Activated CD8-positive, alpha-beta memory T cell treated with anti-CD3 and anti-CD28 coated beads, Interleukin-2, amount 10 ng/mL, durations not matched to agents 7 days and 5 days (primary cell): ENCODE results near the gene TMEM258. TPM values are rescaled to one million over a fixed set of nuclear protein-coding genes. Genes with fewer than 3 reads are reported as not detected.

Source experiments
- ATAC-seq: fragments of 150-1000 bp; cut with Tn5 transposase; one replicate; pipeline ENCODE4 v1.10.0; 2021; ENCODE audit warnings: moderate library complexity
- CTCF ChIA-PET: fragments of 350-600 bp; sonication (Branson Sonifier 250); formaldehyde crosslinking; loops from one replicate; lab custom pipeline; 2021; ENCODE audit warnings: antibody characterized with exemption; lab: Charles Lee
- DNase-seq: peaks from one replicate; pipeline ENCODE4 v3.0.0-alpha.2; 2020
- H3K27ac Mint-ChIP-seq: one replicate; pipeline ENCODE4 v1.8.0; 2021; ENCODE audit warnings: mild to moderate bottlenecking, mixed read lengths
- H3K27me3 Mint-ChIP-seq: one replicate; pipeline ENCODE4 v1.8.0; 2021; ENCODE audit warnings: mixed read lengths
- H3K36me3 Mint-ChIP-seq: one replicate; pipeline ENCODE4 v1.8.0; 2021; ENCODE audit warnings: mild to moderate bottlenecking, mixed read lengths
- H3K4me1 Mint-ChIP-seq: one replicate; pipeline ENCODE4 v1.8.0; 2021; ENCODE audit warnings: mixed read lengths
- H3K4me3 Mint-ChIP-seq: one replicate; pipeline ENCODE4 v1.8.0; 2021; ENCODE audit warnings: mild to moderate bottlenecking, moderate library complexity, mixed read lengths
- H3K9me3 Mint-ChIP-seq: one replicate; pipeline ENCODE4 v1.8.0; 2022; ENCODE audit warnings: low read depth, mixed read lengths
- total RNA-seq, 2 experiments: library from RNA; stranded (reverse); gene quantifications; one replicate each; pipeline ENCODE4 v1.2.3, GENCODE V29; 2021

TMEM258 gene
- total RNA-seq, 2 experiments from 2014 or later, result 138 to 157 TPM

DNA sequence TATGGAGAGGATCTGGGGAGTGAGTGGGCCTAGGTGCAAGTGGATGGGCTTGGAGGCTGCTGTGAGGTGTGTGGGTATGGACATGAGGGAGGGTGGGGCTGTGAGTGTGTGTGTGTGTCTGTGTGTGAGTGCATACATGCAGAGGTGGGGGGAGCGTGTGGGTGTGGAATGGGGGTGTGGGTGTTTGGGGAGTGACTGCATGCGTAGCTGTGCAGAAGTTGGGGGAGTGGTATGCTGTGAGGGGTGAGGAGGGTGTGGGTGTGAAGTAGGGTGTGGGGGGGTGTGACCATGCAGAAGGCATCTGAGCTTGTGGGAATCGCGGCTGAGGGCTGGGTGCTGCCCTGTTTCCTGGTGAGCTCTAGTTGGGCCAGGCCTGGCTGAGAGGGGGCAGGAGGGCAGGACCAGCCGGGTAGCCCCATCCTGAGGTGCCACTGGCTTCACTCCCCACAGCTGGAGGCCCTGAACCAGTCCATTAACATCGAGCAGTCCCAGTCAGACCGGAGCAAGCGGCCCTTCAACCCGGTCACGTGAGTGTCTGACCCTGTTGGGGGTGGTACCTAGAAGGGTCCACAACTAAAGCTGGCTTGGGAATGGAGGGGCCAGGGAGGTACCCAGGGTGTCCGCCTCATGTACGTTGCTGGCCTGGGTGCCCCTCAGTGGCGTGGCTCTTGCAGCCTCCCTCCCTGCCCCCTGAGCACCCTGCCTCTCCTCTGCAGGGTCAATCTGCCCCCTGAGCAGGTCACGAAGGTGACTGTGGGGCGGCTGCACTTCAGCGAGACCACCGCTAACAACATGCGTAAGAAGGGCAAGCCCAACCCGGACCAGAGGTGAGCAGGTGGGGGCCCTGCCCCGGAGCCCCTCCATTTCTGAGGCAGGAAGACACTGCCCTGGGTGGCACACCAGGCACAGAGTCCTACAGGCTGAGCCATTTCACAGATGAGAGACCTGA is 16.5 kb downstream of the TMEM258 start:
- H3K4me1 Mint-ChIP-seq, result peaks cover 20% of the 10 kb centered on the region
- H3K36me3 Mint-ChIP-seq, result no peaks in the 10 kb centered on the region
- no peak for ATAC-seq
- H3K9me3 Mint-ChIP-seq, result no peaks in the 10 kb centered on the region
- no peak overlapping the region for H3K27ac Mint-ChIP-seq
- no peak overlapping the region for H3K4me3 Mint-ChIP-seq
- H3K27me3 Mint-ChIP-seq, result peaks cover 8% of the 10 kb centered on the region
- DNase-seq, result no peak
- CTCF ChIA-PET, result interaction anchor here (0.9 to 2.1 kb wide), 4 partner anchors 23 to 29 kb away, joined by 4 to 6 read pairs (median 5); no protein-coding TSS in a partner anchor

DNA sequence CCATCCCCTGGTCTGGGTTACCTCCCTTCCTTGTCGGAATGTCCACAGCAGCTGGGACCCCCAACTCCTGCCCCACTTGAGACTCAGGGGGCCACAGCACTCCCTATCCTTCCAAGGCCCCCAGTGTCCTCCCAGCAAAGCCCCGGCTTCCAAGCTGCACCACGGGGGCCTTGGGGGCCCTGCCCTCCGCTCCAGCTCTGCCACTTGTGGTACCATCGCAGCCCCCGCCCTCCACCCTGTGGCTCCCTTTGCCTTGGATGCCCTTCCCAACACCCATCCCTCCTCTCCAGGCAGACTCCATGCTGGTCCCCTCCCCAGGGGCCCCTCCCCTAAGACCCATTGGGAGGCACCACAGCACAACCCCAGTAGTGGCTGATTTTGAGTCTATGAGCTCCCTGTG is 17.3 kb downstream of the TMEM258 start:
- H3K27ac Mint-ChIP-seq, result no peak overlapping the region

DNA sequence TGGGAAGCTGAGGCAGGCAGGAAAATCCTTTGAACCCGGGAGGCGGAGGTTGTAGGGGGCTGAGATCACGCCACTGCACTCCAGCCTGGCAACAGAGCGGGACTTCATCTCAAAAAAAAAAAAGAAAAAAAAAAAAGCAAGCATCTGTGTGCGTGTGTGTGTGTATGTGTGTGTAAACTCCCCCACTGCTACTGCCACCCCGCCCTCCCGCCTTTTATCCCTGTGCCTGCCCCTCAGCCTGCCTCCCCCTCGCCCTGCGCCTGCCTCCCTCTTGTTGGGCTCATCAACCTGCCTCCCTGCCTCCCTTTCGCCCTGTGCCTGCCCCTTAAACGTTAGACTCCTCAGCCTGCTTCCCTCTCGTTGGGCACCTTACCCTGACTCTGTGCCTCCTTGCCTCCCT is 18.0 kb downstream of the TMEM258 start:
- Mint-ChIP-seq H3K9me3 (no peaks in the 10 kb centered on the region), H3K4me1 (peaks cover 20% of the 10 kb centered on the region), H3K27me3 (peaks cover 8% of the 10 kb centered on the region), H3K36me3 (no peaks in the 10 kb centered on the region), H3K4me3 (no peak overlapping the region), H3K27ac (no peak overlapping the region)
- CTCF ChIA-PET, result interaction anchor here (0.9 to 1.9 kb wide), 3 partner anchors 21 to 27 kb away, joined by 3 to 4 read pairs (median 4); no protein-coding TSS in a partner anchor
- DNase-seq (no peak), ATAC-seq (no peak)

More for the DNA sequence above, 17.3 kb downstream of the TMEM258 start:
- H3K4me1 Mint-ChIP-seq, result peaks cover 20% of the 10 kb centered on the region
- no peak for DNase-seq
- no peaks in the 10 kb centered on the region for H3K36me3 Mint-ChIP-seq
- no peak overlapping the region for H3K4me3 Mint-ChIP-seq
- H3K27me3 Mint-ChIP-seq, result peaks cover 8% of the 10 kb centered on the region
- no peak for ATAC-seq
- CTCF ChIA-PET, result interaction anchor here (0.9 to 2.1 kb wide), 5 partner anchors 22 to 28 kb away, joined by 4 to 6 read pairs (median 5); no protein-coding TSS in a partner anchor
- H3K9me3 Mint-ChIP-seq, result no peaks in the 10 kb centered on the region

DNA sequence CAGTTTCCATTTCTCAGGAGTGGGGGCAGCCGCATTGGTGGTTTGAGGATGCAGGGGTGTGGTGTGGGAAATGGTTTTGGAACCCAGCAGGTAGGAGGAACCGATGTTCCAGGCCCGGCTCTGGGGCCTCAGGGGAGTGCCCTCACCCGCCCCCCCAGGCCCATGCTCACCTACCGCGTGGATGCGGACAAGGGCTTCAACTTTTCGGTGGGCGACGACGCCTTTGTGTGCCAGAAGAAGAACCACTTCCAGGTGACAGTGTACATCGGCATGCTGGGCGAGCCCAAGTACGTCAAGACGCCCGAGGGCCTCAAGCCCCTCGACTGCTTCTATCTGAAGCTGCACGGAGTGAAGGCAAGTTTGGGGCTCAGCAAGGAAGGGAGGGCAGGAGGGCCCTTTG is 18.6 kb downstream of the TMEM258 start:
- Mint-ChIP-seq H3K9me3 (no peaks in the 10 kb centered on the region), H3K4me3 (no peak overlapping the region), H3K27ac (no peak overlapping the region), H3K36me3 (no peaks in the 10 kb centered on the region), H3K27me3 (peaks cover 8% of the 10 kb centered on the region), H3K4me1 (peaks cover 20% of the 10 kb centered on the region)
- no peak for ATAC-seq
- CTCF ChIA-PET, result interaction anchor here (1.3 to 1.9 kb wide), 2 partner anchors 23 to 26 kb away, joined by 3 to 4 read pairs; no protein-coding TSS in a partner anchor
- no peak for DNase-seq

DNA sequence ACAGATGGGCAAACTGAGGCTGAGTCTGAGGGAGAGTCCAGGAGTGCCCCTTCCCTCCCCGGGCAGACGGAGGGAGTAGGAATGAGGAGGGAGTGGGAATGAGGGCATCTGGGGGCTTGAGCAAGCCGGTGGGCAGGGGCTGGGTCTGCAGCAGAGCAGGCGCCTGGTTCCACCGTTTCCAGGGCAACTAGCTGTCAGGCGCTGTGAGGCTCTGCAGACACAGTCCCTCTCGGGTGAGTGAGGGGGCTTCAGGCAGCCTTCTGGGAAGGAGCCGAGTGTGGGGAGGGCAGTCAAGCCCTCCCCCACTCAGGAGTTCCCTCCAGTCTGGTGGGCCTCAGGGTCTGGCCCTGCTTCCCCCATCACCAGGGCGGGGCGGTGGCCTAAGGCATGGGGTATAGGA is 19.0 kb downstream of the TMEM258 start:
- ATAC-seq, result no peak
- CTCF ChIA-PET, result interaction anchor here (0.7 to 1.9 kb wide), 6 partner anchors 22 to 126 kb away, joined by 3 to 6 read pairs (median 3); no protein-coding TSS in a partner anchor
- Mint-ChIP-seq H3K27ac (peak overlapping the region; percentile 75), H3K9me3 (no peaks in the 10 kb centered on the region), H3K27me3 (peaks cover 8% of the 10 kb centered on the region), H3K36me3 (no peaks in the 10 kb centered on the region), H3K4me1 (peaks cover 20% of the 10 kb centered on the region), H3K4me3 (no peak overlapping the region)
- no peak for DNase-seq

DNA sequence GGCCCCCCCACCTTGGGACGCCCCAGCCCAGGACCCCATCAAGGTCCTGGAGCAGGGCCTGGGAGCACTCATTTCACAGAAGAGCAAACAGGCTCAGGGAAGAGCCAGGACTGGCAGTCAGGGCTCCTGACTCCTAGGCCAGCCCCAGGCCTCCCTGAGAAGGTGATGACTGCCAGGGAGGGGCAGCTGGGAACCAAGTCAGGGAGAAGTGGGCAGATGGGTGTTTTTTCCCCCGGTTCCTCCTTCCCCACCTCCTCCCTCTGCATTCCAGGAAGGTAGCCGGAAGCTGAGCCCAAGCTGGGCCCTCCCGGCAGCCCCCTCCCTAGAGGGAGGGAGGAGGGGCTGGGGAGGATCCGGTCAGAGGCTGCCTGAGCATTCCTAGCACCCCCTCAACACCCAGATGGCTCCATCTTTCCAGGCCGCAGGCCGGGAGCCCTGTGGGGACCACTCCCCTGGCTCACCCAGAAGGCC is 20.4 kb downstream of the TMEM258 start:
- no peak for DNase-seq
- no peak for ATAC-seq
- Mint-ChIP-seq H3K36me3 (no peaks in the 10 kb centered on the region), H3K4me3 (no peak overlapping the region), H3K27ac (no peak overlapping the region), H3K4me1 (peaks cover 15% of the 10 kb centered on the region), H3K27me3 (peaks cover 5% of the 10 kb centered on the region), H3K9me3 (no peaks in the 10 kb centered on the region)
- CTCF ChIA-PET, result interaction anchor here (0.6 to 1.9 kb wide), 6 partner anchors 19 to 599 kb away, joined by 3 to 12 read pairs (median 5); partner anchors contain the start of gene TMEM258

DNA sequence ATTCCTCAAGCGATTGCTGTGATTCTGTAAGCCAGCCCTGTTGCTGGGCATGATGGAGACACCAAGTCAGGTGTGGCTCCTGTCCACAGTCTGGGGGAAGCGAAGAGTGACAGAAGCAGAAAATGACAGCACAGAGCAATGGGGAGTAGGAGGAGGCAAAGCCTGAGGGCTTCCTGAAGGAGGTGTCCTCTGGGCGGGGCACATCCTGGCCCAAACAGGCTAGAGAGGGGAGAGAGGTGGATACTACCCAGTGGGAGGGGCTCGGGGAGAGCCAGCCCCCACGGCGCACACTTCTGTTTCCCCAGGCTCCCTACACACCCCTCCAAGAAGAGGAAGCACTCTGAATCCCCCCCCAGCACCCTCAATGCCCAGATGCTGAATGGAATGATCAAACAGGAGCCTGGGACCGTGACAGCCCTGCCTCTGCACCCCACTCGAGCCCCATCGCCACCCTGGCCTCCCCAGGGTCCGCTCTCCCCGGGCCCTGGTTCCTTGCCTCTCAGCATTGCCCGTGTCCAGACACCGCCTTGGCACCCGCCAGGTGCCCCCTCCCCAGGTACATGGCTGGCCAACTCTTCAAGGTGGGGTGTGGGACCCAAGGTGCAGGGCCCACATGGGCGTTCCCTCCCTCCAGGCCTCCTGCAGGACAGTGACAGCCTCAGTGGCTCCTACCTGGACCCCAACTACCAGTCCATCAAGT is 21.1 kb downstream of the TMEM258 start:
- Mint-ChIP-seq H3K27ac (peak overlapping the region; percentile 46), H3K4me3 (no peak overlapping the region), H3K27me3 (peaks cover under 1% of the 10 kb centered on the region), H3K9me3 (no peaks in the 10 kb centered on the region), H3K36me3 (no peaks in the 10 kb centered on the region), H3K4me1 (peaks cover 11% of the 10 kb centered on the region)
- CTCF ChIA-PET, result interaction anchor here (1.9 kb wide), 2 partner anchors 20 to 24 kb away, joined by 10 to 12 read pairs; partner anchors contain the start of gene TMEM258
- no peak for DNase-seq
- ATAC-seq, result no peak

DNA sequence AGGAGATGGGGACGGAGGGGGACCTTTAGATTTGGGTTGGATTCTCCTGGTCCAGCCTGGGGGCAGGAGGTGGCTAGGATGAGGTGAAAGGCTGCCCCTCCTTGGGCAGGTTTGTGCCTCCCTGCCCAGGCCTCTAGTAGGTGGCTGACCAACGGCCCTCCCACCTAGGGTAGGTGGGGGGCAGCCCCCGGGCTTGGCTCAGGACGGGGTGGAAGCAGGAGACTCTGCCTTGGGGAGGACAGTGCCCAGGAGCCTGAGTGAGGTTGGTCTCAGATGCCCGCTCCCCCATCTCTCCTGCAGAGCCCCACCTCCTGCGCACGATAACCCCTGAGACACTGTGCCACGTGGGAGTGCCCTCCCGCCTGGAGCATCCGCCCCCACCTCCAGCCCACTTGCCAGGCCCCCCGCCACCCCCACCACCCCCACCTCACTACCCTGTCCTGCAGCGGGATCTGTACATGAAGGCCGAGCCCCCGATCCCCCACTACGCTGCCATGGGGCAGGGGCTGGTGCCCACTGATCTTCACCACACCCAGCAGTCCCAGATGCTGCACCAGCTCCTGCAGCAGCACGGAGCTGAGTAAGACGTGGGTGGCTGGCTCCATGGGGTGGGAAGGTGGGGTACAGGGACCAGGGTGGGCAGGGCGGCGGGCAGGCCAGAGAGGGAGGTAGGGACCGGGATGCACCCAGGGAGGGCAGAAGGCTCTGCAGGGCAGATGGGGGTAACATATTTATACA is 22.3 kb downstream of the TMEM258 start:
- no peak overlapping the region for H3K4me3 Mint-ChIP-seq
- CTCF ChIA-PET, result interaction anchor here (0.5 kb wide), 1 partner anchor 17 kb away, joined by 3 read pairs; no protein-coding TSS in a partner anchor
- no peak for ATAC-seq

DNA sequence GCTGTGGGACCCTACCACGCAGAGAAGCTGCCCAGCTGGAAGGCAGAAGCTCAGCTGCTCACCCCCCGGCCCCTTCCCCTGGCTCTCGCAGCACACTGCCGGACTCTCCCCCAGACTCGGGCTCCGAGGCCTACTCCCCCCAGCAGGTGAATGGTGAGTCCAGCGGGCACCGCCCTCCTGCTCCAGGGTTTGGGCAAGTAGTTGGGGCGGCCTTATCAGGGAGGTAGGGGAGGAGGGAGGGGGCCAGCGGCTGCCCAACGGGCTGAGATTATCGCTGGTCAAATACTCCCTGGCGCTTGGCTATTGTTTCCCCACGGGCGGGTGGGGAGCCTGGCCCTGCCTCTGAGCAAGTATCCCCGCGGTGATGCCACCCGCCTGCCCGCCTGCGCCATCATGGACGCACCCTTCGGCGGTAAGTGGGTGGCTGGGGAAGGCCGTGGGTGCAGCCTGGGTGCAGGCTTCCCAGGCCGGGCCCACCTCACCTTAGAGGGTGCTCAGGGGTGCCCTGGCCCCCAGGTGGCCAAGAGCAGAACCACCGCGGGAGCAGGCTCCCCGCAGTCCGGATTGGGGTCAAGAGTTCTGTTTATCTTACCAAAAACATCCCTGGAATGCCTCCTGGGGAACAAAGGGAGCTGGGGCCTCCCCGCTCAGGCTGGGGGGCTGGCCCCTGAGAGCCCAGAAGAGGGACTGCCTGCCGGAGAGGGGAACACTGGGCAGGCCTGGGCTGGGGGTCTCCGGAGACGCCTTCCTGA is 23.1 kb downstream of the TMEM258 start:
- no peak overlapping the region for H3K4me3 Mint-ChIP-seq
- no peaks in the 10 kb centered on the region for H3K36me3 Mint-ChIP-seq
- DNase-seq (no peak), ATAC-seq (no peak)
- H3K27me3 Mint-ChIP-seq, result no peaks in the 10 kb centered on the region
- H3K9me3 Mint-ChIP-seq, result no peaks in the 10 kb centered on the region
- H3K27ac Mint-ChIP-seq, result no peak overlapping the region
- H3K4me1 Mint-ChIP-seq, result peaks cover 11% of the 10 kb centered on the region
- CTCF ChIA-PET, result no interaction called here

More for the DNA sequence above, 22.3 kb downstream of the TMEM258 start:
- peaks cover 11% of the 10 kb centered on the region for H3K4me1 Mint-ChIP-seq
- H3K27me3 Mint-ChIP-seq, result no peaks in the 10 kb centered on the region
- H3K27ac Mint-ChIP-seq, result no peak overlapping the region
- no peaks in the 10 kb centered on the region for H3K9me3 Mint-ChIP-seq
- no peak for DNase-seq
- H3K36me3 Mint-ChIP-seq, result no peaks in the 10 kb centered on the region

DNA sequence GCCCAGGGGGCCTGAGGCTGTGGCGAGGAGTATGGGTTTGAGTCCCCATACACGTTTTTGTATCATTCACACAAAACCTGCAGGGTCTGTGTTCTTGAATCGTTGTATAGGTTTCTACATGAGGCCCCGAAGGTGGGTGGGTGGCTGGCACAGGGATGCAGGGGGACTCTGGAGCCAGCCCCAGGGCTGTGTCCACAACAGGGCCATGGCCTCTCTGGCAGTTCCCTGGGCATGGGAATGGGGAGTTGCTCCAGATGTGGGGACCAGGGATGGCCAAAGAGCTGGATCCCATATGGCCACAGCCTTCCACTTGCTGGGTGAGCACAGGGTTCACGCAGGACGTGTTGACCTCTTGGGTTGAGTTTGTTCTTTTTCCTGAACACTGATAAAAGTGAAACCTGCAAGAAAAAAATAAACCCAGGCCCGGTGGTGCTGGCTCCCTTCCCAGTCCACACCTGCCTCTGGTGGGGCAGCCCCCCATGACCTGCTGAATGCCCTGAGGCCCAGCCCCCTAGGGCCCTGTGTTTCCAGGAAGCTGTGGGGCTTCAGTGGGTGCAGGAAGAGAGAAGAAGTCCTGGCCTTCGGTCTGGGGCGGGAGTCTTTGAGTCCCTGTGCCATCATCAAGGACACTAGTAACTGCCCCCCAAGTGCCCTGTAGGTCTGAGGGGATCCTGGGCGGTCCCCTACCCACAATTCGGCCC is 23.9 kb downstream of the TMEM258 start:
- Mint-ChIP-seq H3K27me3 (no peaks in the 10 kb centered on the region), H3K36me3 (no peaks in the 10 kb centered on the region), H3K4me3 (no peak overlapping the region), H3K27ac (no peak overlapping the region), H3K9me3 (no peaks in the 10 kb centered on the region), H3K4me1 (peaks cover 11% of the 10 kb centered on the region)
- CTCF ChIA-PET, result no interaction called here
- ATAC-seq, result no peak
- no peak for DNase-seq

DNA sequence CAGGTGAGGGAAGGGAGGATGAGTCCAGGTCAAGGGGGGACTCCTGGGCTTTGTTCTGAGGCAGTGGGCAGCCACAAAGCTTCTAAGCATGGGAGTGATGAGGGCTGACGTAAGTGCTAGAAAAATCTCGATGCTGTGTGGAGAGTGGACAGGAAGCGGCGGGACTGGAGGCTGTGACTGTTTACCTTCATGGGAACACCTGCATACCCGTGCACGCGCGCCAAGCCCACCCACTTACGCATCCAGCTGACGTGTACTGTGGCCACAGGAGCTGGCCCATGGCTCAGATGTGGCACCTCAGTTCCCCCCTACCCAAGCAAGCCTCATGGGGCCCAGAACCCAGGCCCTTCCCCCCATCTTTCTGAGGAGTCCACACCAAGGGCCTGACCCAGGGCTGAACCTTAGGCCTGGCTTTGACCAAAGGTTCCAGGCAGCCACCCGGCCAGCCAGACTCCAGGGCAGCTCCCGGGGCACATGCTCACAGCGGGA is 26.0 kb downstream of the TMEM258 start:
- no peak for DNase-seq

More for the DNA sequence above, 26.0 kb downstream of the TMEM258 start:
- Mint-ChIP-seq H3K9me3 (no peaks in the 10 kb centered on the region), H3K4me3 (no peak overlapping the region), H3K27ac (no peak overlapping the region), H3K4me1 (peaks cover 4% of the 10 kb centered on the region), H3K27me3 (no peaks in the 10 kb centered on the region), H3K36me3 (no peaks in the 10 kb centered on the region)
- CTCF ChIA-PET, result interaction anchor here (1.4 to 2.1 kb wide), 3 partner anchors 17 to 31 kb away, joined by 3 to 6 read pairs (median 4); no protein-coding TSS in a partner anchor
- ATAC-seq, result no peak
